ENCODE data around the gene DLL1.

GRCh38 chr6:170329321-170329720, 38.4 kb upstream of the DLL1 start:
- TF ChIP-seq CTCF (conservative IDR thresholded peaks at IDR 0.05), result no peak
- no peak for TF ChIP-seq EZH2 (IDR thresholded peaks at IDR 0.05; ENCODE audit: low read depth)

Data from PC-9 (cell line).